HG03469 (cell line): ENCODE measurements around the gene LRFN4.
"Not testable (repeated sequence)": the region's sequence is repeated elsewhere in the genome, so short reads cannot be mapped to it uniquely, and the experiment has no call there.

ENCODE experiments used
- ATAC-seq: cut with Tn5 transposase; IDR thresholded peaks from one replicate; pipeline ENCODE4 v1.9.1; 2021; ENCODE audit warnings: mild to moderate bottlenecking, moderate library complexity, moderate number of reproducible peaks; ENCODE audit not compliant: unreplicated experiment

Gene LRFN4

DNA sequence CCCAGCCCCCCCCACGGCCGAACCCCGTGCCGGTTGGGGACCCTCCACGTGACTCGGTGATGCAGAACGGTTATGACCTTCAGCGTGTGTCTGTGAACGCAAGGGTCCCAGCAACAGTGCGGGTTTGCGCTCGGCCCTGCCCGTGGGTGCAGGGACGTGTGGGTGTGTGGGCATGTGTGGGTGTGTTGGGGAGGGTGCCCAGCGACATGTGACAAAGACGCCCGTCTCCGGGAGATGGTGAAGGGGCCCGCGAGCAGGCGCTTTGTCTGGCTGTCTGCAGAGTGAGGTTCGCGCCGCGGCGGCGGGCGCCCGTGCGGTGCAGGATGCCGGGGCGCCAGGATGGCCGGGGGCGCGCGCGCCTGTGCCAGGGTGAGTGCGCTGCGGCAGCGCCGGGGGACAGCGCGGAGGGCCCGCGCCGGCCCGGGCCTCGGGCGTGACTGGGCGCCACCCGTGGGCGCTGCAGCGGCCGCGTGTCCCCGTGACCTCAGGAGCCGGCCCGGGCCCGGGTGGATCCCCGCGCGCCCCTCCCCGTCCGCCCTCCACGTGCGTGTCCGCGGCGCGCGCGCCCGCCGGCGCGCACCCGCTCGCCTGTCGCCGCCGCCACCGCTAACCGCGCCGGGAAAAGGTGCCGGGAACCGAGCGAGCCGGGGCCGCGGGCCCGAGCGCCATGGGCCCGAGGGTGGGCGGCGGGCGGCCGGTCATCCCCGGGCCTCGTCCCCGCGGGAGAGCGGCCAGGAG, at the start of gene LRFN4:
Gene LRFN4, plus strand, starts transcription at position 569 of the 738 bp plus-strand sequence. CDS start 681 bp downstream, outside the sequence.
- ATAC-seq = no peak

- ATAC-seq = no peak
Observed at GRCh38 chr11:66809592-66809991, 47.3 kb upstream of the LRFN4 start.

- no peak for ATAC-seq
Observed at GRCh38 chr11:66810576-66811185, 46.2 kb upstream of the LRFN4 start.

DNA sequence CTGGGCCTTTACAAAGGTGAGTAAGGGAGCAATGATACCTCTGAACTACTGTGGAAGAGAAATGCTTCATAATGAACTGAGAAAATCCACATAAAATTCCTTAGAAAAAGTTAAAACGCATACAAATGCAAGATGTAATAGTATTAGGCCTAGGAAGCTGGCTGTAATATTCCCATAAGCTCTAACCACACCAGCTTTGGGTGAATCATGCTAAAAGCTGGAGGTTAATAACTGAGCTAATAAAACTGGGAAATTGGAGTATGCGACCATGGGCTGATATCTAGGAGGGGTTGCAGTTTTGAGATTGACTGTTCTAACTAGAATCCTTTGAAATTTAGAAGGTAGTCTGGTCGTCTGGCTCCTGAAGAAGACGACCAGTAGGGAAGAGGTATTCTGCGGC, 42.2 kb upstream of the LRFN4 start:
- no peak for ATAC-seq

GRCh38 chr11:66815646-66816045, 41.2 kb upstream of the LRFN4 start:
- no peak for ATAC-seq

DNA sequence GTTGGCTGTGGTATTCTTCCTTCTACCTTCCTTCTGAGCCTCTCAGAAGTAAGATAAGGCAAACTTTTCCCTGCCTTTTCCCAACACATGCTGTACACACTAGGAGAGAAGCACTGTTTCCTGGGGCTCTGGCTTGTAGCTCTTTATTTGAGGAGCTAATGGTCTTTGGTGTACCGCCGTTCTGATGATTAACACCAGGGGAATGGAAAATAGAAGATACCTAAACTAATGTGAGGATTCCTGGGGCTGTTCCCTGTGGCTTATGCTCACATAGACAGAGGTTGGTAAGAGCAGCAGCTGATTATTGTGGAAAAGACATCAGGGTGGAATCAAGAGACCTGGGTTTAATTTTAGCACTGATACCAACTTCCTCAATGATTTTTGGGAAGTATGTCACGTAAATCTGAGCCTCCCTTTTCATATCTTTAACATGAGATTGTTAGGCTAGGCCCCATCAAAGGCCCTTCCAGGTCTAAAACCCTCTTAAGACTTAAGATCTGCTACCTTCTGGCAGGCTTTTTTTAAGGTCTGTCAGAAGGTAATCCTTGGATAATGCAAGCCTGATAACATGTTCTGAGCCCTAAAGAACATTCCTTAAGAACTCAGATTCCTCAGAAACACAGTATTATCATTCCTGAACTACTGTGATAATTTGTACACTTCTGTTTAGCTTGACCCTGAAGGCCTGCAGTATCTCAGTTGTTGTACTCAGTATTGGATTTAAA, 38.5 kb upstream of the LRFN4 start:
- ATAC-seq = no peak

DNA sequence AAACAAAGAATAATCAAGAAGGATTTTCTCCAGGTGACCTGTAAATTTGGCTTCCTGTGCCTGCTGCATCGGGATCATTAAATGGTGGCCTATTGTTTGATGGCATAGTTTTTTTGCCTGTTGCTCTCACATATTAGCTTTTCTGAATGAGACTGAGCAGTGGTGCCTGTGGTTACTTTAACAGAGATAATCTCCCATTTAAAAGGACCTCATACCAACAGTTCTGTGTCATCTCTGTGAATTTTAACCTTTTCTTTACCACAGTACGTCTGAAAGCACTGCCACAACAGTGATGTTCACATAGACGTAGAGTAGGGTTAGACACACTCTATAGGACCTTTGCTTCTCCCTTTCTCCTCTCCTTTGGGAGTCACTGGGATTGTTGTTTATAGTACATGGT, 36.5 kb upstream of the LRFN4 start:
- ATAC-seq = no peak

- no peak for ATAC-seq
Observed at GRCh38 chr11:66820901-66821300, 36.0 kb upstream of the LRFN4 start.

GRCh38 chr11:66823700-66824099, 33.2 kb upstream of the LRFN4 start:
- no peak for ATAC-seq

- ATAC-seq = not testable (repeated sequence)
Observed at GRCh38 chr11:66824573-66824972, 32.3 kb upstream of the LRFN4 start.

GRCh38 chr11:66834539-66834845, 22.4 kb upstream of the LRFN4 start:
- ATAC-seq = no peak

DNA sequence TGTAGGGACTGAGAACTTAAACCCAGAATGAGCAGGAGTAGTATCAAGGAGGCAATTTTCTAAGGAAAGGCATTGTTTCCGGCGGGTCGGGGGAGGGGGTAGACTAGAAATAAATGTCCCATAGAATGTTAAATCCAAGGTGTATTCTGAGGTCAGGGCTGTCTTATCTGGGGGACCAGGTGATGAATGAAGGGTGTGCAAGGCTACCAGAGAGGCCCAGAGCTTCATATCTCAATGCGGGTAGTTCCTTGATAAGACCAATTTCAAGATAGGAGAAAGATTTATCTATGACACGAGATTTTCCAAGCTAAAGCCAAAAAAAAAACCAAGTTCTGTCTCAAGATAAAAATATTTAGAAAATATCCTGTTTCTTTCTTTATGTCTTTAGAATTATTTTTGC, 21.9 kb upstream of the LRFN4 start:
- ATAC-seq = no peak

DNA sequence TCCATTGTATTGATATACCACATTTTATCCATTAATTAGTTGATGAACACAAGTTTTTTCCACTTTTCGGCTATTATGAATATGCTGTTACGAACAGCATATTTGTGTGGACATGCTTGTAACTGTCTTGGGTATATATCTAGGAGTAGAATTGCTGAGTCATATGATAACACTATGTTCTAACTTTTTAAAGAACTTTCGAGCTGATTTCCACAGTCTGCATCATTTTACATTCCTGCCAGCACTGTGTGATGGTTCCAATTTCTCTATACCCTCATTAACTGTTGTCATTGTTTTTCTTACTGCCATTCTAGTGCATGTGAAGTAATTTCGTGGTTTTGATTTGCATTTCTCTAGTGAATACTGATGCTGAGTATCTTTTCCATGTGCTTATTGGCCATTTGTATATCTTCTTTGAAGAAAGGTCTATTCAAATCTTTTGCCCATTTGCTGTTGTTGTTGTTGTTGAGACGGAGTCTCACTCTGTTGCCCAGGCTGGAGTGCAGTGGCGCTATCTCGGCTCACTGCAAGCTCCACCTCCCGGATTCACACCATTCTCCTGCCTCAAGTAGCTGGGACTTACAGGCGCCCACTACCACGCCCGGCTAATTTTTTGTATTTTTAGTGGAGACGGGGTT, 21.0 kb upstream of the LRFN4 start:
- ATAC-seq = no peak

- no peak for ATAC-seq
Observed at GRCh38 chr11:66840317-66841091, 16.4 kb upstream of the LRFN4 start.

DNA sequence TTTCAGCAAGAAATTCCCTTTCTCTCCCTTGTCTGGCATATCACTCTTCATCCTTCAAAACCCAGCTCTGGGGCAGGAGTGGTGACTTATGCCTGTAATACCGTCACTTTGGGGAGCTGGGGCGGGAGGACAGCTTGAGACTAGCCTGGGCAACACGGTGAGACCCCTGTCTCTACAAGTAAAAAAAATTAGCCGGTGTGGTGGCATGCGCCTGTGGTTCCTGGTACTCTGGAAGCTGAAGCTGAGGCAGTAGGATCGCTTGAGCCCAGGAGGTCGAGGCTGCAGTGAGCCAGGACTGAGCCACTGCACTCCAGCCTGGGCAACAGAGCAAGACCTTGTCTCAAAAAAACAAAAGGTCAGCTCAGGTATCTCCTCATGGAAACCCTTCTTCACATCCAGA, 15.0 kb upstream of the LRFN4 start:
- no peak for ATAC-seq

DNA sequence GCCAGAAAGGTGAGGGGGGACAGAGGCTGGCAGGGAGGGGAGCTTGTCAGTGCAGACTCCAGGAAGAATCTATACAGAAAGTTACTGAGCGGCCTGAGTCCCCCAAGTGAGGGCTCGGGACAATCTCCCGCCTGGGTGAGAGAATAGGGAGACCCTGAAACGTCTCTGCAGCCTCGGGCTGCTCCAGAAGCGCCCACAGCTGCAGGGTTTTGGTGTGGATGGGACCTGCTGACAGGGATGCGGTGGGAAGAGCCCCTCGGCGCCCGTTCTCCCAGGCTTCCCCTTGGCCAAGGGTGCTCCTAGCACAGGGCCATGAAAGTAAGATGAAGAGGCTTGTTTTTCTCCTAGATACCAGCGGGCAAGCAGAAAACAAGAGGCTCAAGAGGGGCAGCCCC, 14.4 kb upstream of the LRFN4 start:
- ATAC-seq = no peak

DNA sequence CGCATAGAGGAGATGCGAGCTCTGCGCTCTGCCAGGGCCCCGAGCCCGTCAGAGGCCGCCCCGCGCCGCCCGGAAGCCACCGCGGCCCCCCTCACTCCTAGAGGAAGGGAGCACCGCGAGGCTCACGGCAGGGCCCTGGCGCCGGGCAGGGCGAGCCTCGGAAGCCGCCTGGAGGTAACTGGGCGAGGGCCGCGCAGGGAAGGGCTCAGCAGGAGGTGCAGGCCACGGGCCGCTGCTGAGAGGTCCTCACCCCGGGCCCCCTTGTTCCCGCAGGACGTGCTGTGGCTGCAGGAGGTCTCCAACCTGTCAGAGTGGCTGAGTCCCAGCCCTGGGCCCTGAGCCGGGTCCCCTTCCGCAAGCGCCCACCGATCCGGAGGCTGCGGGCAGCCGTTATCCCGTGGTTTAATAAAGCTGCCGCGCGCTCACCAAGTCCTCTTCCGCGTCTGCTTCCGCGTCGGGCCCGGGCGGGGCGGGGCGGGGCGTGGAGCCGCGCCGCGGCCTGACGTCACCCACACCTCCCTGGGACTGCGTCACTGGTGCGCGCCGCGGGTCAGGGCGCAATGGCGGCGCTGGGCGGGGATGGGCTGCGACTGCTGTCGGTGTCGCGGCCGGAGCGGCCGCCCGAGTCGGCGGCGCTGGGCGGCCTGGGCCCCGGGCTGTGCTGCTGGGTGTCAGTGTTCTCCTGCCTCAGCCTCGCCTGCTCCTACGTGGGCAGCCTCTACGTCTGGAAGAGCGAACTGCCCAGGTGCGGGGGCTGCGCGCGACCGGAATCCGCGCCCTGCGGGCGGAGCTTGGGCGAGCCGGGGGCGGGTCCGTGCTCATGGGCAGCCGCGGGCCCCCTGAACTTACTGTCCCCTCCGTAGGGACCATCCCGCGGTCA, 13.7 kb upstream of the LRFN4 start, which contains the start of gene RCE1:
Gene RCE1, plus strand, starts transcription at position 546 of the 880 bp plus-strand sequence. Its CDS starts 15 bp downstream, at position 561.
- ATAC-seq = peak; percentile 77

GRCh38 chr11:66843776-66844495, 12.9 kb upstream of the LRFN4 start:
- no peak for ATAC-seq

DNA sequence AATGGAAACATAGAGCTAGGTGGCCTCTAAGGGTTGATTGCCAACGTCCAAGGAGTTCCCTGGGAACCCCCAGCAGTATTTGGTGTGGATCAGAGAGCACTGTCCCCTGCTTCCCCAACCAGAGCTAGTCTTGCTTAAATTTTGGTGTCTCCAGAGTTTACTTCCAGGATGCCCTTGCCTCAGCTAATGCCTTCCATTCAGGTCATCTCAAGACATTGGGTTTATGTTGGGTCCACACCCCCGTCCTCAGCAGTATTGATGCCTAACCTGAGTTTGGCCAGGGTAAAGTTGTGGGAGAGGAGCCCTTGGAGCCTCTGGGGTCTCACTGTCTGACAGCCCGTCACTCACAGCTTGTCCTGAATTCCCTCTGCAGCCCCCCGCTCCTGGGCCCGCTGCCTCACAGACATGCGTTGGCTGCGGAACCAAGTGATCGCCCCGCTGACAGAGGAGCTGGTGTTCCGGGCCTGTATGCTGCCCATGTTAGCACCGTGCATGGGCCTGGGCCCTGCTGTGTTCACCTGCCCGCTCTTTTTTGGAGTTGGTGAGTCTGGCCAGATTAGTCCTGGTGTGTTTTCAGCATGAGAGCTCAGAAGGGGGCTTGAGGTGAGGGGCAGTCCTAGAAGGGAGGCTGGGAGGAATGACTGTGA, 12.2 kb upstream of the LRFN4 start:
- no peak for ATAC-seq
